ENCODE results near the gene RNASE13.

The RNASE13 gene, protein sequence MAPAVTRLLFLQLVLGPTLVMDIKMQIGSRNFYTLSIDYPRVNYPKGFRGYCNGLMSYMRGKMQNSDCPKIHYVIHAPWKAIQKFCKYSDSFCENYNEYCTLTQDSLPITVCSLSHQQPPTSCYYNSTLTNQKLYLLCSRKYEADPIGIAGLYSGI

GRCh38 chr14:21034707-21035106 lies at the start of gene RNASE13:
RNASE13 (minus strand) TSS chr14:21034807; CDS start chr14:21034288, 519 bp downstream.
- DNase-seq (ENCODE audit: low read depth in 2 of 2) = no peak

- no peak for DNase-seq (ENCODE audit: low read depth in 2 of 2)
Observed at GRCh38 chr14:21084396-21084795, 49.8 kb upstream of the RNASE13 start.

DNA sequence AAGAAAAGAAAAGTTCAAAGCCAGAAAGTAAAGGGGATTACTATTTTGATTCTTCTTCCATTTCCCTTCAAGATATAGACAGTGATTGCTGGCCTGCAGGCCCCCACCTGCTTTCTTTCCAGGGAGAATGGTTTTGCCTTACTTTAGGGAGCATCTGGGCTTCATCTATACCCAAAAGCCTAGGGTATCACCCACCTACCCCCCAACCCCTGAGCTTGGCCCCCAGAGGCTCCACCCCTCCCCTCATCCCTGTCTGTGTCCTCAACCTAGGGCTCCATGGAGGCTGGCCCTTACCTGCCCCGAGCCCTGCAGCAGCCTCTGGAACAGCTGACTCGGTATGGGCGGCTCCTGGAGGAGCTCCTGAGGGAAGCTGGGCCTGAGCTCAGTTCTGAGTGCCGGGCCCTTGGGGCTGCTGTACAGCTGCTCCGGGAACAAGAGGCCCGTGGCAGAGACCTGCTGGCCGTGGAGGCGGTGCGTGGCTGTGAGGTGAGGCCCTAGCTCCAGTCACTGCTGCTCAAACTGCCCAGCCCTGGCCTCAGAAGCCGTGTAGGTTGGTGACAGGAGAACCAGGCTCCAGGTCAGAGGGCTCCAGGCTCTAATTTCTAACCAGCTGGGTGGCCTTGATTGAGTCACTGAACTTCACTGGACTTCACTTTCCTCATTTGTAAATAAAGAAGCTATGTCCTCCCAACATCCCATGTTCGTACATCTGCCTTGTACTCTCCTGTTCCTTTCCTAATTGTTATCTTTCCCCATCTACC lies 49.1 kb upstream of the RNASE13 start:
- DNase-seq (ENCODE audit: low read depth in 2 of 2) = no peak

- no peak for DNase-seq (ENCODE audit: low read depth in 2 of 2)
Observed at GRCh38 chr14:21081521-21082142, 47.0 kb upstream of the RNASE13 start.

- no peak for DNase-seq (ENCODE audit: low read depth in 2 of 2)
Observed at GRCh38 chr14:21078726-21079125, 44.1 kb upstream of the RNASE13 start.

GRCh38 chr14:21078287-21078686 lies 43.7 kb upstream of the RNASE13 start:
- no peak for DNase-seq (ENCODE audit: low read depth in 2 of 2)

DNA sequence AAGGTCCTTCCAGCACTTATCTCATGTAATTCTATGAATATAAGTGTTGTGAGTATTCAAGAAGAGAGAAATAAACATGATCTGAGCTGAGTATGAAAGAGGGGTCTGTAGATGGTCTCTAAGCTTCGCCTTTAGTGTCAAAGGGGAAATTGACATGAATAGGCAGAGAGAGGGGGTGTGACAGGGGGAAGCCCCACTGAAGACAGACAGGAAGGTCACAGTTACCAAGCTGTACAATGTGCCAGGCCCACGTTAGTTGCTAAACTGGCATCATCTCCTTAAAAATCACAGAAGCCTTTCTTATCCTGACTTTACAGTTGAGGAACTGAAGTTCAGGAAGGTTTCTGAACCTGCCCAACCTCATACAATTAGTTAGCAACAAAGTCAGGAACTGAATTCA lies 43.1 kb upstream of the RNASE13 start:
- no peak for DNase-seq (ENCODE audit: low read depth in 2 of 2)

DNA sequence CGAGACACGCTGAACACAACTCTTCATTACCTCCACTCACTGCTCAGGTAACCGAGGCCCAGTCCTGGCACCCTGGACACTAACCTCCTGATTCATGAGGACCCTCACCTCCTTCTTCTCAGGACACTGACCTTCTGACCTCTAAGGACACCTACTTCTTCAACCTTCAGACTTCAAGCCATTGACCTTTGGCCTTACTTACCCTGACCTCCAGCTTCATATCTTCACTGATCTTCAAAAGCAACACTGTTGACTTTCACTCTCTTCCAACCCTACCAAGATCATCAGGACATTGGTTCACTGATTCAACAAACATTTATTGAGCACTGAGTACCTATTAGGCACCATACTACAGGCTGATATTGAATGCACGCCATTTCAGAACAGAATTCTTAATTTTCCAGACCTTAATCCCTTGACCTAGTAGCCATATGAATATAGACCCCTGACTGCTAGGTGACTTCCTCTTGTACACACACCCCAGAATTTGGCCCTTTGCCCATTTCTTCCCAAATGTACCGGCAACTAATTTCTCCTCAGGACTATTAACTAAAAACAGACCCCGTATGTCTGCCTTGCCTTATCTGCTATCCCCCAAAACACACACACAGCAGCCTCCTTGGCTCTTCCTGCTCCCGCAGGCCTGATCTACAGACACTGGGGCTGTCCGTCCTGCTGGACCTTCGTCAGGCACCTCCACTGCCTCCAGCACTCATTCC lies 41.3 kb upstream of the RNASE13 start:
- no peak for DNase-seq (ENCODE audit: low read depth in 2 of 2)

- no peak for DNase-seq (ENCODE audit: low read depth in 2 of 2)
Observed at GRCh38 chr14:21074398-21075272, 40.0 kb upstream of the RNASE13 start.

DNA sequence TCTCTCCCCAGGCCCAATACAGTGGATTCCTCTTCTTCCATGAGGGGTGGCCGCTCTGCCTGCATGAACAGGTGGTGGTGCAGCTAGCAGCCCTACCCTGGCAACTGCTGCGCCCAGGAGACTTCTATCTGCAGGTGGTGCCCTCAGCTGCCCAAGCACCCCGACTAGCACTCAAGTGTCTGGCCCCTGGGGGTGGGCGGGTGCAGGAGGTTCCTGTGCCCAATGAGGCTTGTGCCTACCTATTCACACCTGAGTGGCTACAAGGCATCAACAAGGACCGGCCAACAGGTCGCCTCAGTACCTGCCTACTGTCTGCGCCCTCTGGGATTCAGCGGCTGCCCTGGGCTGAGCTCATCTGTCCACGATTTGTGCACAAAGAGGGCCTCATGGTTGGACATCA lies 39.3 kb upstream of the RNASE13 start:
- no peak for DNase-seq (ENCODE audit: low read depth in 2 of 2)

DNA sequence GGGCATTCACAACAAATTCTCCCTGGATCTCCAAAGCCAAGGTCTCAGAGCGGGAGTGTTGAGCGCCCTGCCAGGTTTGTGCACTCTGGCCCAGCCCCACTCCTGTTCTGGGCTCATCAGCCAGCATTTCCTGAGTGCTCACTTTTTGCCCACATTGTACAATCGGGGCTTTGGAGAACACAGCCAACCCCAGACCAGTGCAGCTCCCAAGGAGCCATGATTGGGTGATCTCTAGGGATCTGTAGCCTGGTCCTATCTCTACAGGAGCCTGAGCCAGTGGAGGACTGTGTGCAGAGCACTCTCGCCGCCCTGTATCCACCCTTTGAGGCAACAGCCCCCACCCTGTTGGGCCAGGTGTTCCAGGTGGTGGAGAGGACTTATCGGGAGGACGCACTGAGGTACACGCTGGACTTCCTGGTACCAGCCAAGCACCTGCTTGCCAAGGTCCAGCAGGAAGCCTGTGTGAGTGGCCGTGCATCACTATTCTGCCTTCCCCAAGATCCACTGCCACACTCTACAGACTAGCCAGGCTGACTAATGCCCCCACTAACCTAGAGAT lies 38.3 kb upstream of the RNASE13 start:
- no peak for DNase-seq (ENCODE audit: low read depth in 2 of 2)

- DNase-seq (ENCODE audit: low read depth in 2 of 2) = no peak
Observed at GRCh38 chr14:21072031-21072473, 37.4 kb upstream of the RNASE13 start.

GRCh38 chr14:21071225-21072030 lies 36.8 kb upstream of the RNASE13 start:
- DNase-seq (ENCODE audit: low read depth in 2 of 2) = peak; percentile 28 to 35

- no peak for DNase-seq (ENCODE audit: low read depth in 2 of 2)
Observed at GRCh38 chr14:21070610-21071224, 36.1 kb upstream of the RNASE13 start.

DNA sequence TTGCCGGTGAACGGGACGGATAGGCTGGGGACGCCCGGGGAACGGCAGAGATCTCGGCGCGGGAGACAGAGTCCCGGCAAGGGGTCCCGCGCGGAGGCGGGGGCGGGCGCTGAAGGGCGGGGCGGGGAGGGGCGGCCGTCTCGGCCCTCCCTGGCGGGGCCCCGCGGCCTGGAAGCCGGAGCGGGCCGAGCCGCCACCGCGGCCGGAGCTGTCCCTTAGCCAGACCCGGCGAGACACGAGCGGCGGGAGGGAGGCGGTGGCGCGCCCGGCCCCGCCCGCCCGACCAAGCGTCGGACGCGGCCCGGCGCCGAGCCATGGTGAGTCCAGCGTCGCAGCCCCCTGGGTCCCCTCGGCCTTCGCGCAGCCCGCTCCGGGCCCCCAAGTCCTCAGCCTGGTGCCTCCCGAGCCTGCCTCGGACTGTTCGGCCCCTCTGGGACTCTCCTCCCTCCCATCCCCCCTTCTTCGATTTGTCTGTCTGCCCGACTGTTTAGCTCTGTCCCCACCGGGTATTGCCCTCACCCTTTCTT lies 35.5 kb upstream of the RNASE13 start, which contains the start of gene ARHGEF40:
ARHGEF40 (plus strand) TSS at position 222 of the 527 bp plus-strand sequence; CDS start at position 315, 93 bp downstream.
- DNase-seq (ENCODE audit: low read depth in 2 of 2) = no peak

DNA sequence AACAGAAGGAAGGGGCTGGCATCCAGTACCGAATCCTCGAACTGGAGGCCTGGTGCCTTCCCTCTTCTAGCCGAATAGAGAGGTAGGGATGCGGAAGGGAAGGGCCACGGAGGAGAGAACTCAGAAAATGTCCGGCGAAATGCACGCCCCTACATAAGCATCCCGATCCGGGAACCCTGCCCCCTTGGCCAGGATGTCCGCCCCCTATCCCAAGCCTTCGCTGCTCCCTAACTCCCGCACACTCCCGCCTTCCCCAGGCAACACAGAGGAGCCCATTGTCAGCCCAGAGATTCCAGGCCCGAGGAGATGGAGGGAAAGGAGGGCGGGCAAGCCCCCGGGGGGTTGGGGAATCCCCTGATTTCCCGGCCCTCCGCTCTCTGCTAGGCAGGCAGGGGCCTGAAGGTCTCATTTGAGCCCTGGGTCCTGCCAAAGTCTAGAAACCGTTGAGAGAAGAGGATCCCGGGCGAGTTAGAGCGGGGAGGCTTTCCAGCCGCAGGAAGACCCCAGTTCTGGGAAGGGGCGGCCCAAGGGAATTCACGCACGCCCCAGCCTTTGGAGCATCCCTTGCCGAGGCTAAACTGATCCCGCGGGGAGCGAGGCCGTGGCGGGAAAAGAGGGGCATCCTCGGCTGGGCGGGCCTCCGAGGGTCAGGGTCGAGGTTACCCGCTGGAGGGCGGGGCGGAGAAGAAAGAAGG lies 34.9 kb upstream of the RNASE13 start:
- no peak for DNase-seq (ENCODE audit: low read depth in 2 of 2)

- DNase-seq (ENCODE audit: low read depth in 2 of 2) = no peak
Observed at GRCh38 chr14:21068521-21069387, 34.1 kb upstream of the RNASE13 start.

All from stimulated activated CD8-positive, alpha-beta memory T cell treated with anti-CD3 and anti-CD28 coated beads, Interleukin-15, amount 100 ng/mL, for 48 hours (primary cell).